ENCODE data around the gene EFHC1. TPM values are rescaled to one million over a fixed set of nuclear protein-coding genes. Genes with fewer than 3 reads are reported as not detected.

Gene EFHC1
- total RNA-seq, 1 experiment from 2014 or later = 26.9 TPM

GRCh38 chr6:52416629-52417151 is 3.5 kb upstream of the EFHC1 start:
- Mint-ChIP-seq H3K36me3 (ENCODE audit: insufficient read depth, unreplicated experiment) (no peaks in the 10 kb centered on the region), H3K4me3 (ENCODE audit: unreplicated experiment) (no peak overlapping the region), H3K27ac (ENCODE audit: low read depth, unreplicated experiment) (no peak overlapping the region), H3K4me1 (ENCODE audit: insufficient read depth, unreplicated experiment) (peaks cover 32% of the 10 kb centered on the region), H3K27me3 (ENCODE audit: insufficient read depth, unreplicated experiment) (no peaks in the 10 kb centered on the region), H3K9me3 (ENCODE audit: unreplicated experiment) (no peaks in the 10 kb centered on the region)
- POLR2A ChIA-PET = interaction anchor here (0.6 to 2.5 kb wide), 5 partner anchors 7 to 246 kb away, joined by 3 to 9 read pairs (median 3); no protein-coding TSS in a partner anchor
- peak; percentile 76 for DNase-seq (ENCODE audit: unreplicated experiment)
- CTCF ChIA-PET = interaction anchor here (0.5 to 10.9 kb wide), 39 partner anchors 9 to 320 kb away, joined by 3 to 112 read pairs (median 4); partner anchors contain the start of gene TMEM14A
- no TSS peak for BruUV-seq (replicated peaks)
- intact Hi-C loops (cut with micrococcal nuclease) = loop anchor here (1.0 to 2.0 kb wide), 5 partner anchors 88 to 578 kb away; partner anchors contain the start of genes GSTA4 and TRAM2
- TF ChIP-seq CTCF (IDR thresholded peaks at IDR 0.05; ENCODE audit: unreplicated experiment) = peak; percentile 82

GRCh38 chr6:52417675-52418111 is 2.4 kb upstream of the EFHC1 start:
- ChIA-PET CTCF (interaction anchor here (0.6 to 10.9 kb wide), 16 partner anchors 12 to 256 kb away, joined by 3 to 112 read pairs (median 6); partner anchors contain the start of gene TMEM14A), POLR2A (interaction anchor here (0.7 to 2.5 kb wide), 5 partner anchors 86 to 247 kb away, joined by 3 to 9 read pairs (median 4); no protein-coding TSS in a partner anchor)
- Mint-ChIP-seq H3K9me3 (ENCODE audit: unreplicated experiment) (no peaks in the 10 kb centered on the region), H3K27me3 (ENCODE audit: insufficient read depth, unreplicated experiment) (no peaks in the 10 kb centered on the region), H3K4me1 (ENCODE audit: insufficient read depth, unreplicated experiment) (peaks cover 25% of the 10 kb centered on the region), H3K36me3 (ENCODE audit: insufficient read depth, unreplicated experiment) (no peaks in the 10 kb centered on the region), H3K4me3 (ENCODE audit: unreplicated experiment) (no peak overlapping the region), H3K27ac (ENCODE audit: low read depth, unreplicated experiment) (no peak overlapping the region)
- peak; percentile 46 for DNase-seq (ENCODE audit: unreplicated experiment)
- intact Hi-C loops (cut with micrococcal nuclease) = loop anchor here (2.0 kb wide), 2 partner anchors 159 to 577 kb away; partner anchors contain the start of genes GSTA4 and TRAM2
- no TSS peak for BruUV-seq (replicated peaks)
- no peak for TF ChIP-seq CTCF (IDR thresholded peaks at IDR 0.05; ENCODE audit: unreplicated experiment)

- ChIA-PET CTCF (interaction anchor here (0.5 to 10.9 kb wide), 12 partner anchors 11 to 479 kb away, joined by 3 to 112 read pairs (median 4); no protein-coding TSS in a partner anchor), POLR2A (interaction anchor here (0.7 to 4.3 kb wide), 10 partner anchors 27 to 252 kb away, joined by 3 to 42 read pairs (median 4); partner anchors contain the start of gene TMEM14A)
- no TSS peak for BruUV-seq (replicated peaks)
- H3K4me3 Mint-ChIP-seq (ENCODE audit: unreplicated experiment) = no peak overlapping the region
- intact Hi-C loops (cut with micrococcal nuclease) = no loop called here
- peaks cover 25% of the 10 kb centered on the region for H3K4me1 Mint-ChIP-seq (ENCODE audit: insufficient read depth, unreplicated experiment)
- DNase-seq (ENCODE audit: unreplicated experiment) = no peak
- H3K27me3 Mint-ChIP-seq (ENCODE audit: insufficient read depth, unreplicated experiment) = no peaks in the 10 kb centered on the region
- H3K27ac Mint-ChIP-seq (ENCODE audit: low read depth, unreplicated experiment) = no peak overlapping the region
- no peak for TF ChIP-seq CTCF (IDR thresholded peaks at IDR 0.05; ENCODE audit: unreplicated experiment)
- H3K9me3 Mint-ChIP-seq (ENCODE audit: unreplicated experiment) = no peaks in the 10 kb centered on the region
- no peaks in the 10 kb centered on the region for H3K36me3 Mint-ChIP-seq (ENCODE audit: insufficient read depth, unreplicated experiment)
Measured at GRCh38 chr6:52418606-52419005, 1.5 kb upstream of the EFHC1 start.

- TSS peak; percentile 79 for BruUV-seq (replicated peaks)
- Mint-ChIP-seq H3K4me1 (ENCODE audit: insufficient read depth, unreplicated experiment) (peaks cover 35% of the 10 kb centered on the region), H3K27ac (ENCODE audit: low read depth, unreplicated experiment) (no peak overlapping the region), H3K27me3 (ENCODE audit: insufficient read depth, unreplicated experiment) (no peaks in the 10 kb centered on the region), H3K4me3 (ENCODE audit: unreplicated experiment) (no peak overlapping the region), H3K9me3 (ENCODE audit: unreplicated experiment) (no peaks in the 10 kb centered on the region), H3K36me3 (ENCODE audit: insufficient read depth, unreplicated experiment) (no peaks in the 10 kb centered on the region)
- peak; percentile 41 for DNase-seq (ENCODE audit: unreplicated experiment)
- POLR2A ChIA-PET = interaction anchor here (0.5 to 4.3 kb wide), 24 partner anchors 18 to 670 kb away, joined by 3 to 42 read pairs (median 4); partner anchors contain the start of genes MCM3, TMEM14A and TRAM2
- TF ChIP-seq CTCF (IDR thresholded peaks at IDR 0.05; ENCODE audit: unreplicated experiment) = no peak
- CTCF ChIA-PET = interaction anchor here (0.6 to 10.9 kb wide), 10 partner anchors 13 to 242 kb away, joined by 3 to 112 read pairs (median 4); no protein-coding TSS in a partner anchor
- intact Hi-C loops (cut with micrococcal nuclease) = loop anchor here (1.0 to 5.0 kb wide), 2 partner anchors 83 to 101 kb away; no protein-coding TSS in a partner anchor
Measured at GRCh38 chr6:52420668-52421358, 671 bp downstream of the EFHC1 start.

Data from MCF 10A (cell line).